Measurements from ENCODE around the gene PRKRA.
A peak's percentile ranks its signal among the peaks of the same experiment; 100 is the strongest.

Gene PRKRA

DNA sequence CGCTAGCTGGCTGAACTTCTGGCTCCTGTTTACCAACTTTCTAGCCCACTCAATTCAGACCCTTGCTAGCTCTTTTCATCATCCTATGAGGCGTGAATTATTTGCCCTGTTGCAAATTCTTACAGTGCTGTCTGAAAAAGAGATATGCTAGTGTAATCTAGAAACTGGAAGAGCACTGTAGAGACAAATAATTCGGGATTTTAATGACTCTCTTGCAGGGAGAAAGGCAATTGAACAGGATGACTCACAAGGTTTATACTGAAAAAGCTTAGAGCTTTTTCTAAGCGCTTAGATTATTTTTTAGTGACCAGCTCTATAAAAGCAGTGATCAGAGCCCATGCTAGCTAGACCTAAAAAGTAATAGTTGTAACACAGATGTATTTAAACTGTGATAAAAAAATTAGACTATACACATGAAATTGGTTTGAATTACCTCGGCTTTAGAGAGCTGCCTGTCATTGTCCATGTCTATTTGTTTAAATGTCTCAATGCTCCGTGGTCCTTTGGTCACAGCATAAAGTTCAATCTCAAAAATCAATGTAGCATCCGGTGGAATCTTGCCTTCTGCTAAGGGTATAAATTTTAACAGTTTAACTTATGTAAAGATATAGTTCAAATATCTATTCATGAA lies 18.4 kb upstream of the PRKRA start:
- FAIRE-seq, result no peak
- DNase-seq (ENCODE audit: insufficient read length, low spot score), result no peak
- no peak for TF ChIP-seq SPI1 (IDR thresholded peaks at IDR 0.05; ENCODE audit: low read depth, low read length)
- TF ChIP-seq PAX5 (IDR thresholded peaks at IDR 0.05; ENCODE audit: insufficient read depth, low read length, severe bottlenecking), result no peak
- no peak for TF ChIP-seq POLR2AphosphoS5 (IDR thresholded peaks at IDR 0.05; ENCODE audit: low read depth, low read length)
- TF ChIP-seq POU2F2 (IDR thresholded peaks at IDR 0.05; ENCODE audit: low read depth, low read length), result no peak
- TF ChIP-seq TAF1 (IDR thresholded peaks at IDR 0.05; ENCODE audit: low read depth, low read length), result no peak
- no peak for TF ChIP-seq POLR2A (IDR thresholded peaks at IDR 0.05; ENCODE audit: low read depth, low read length)

GRCh38 chr2:178457390-178457886 lies 6.5 kb upstream of the PRKRA start:
- DNase-seq (ENCODE audit: insufficient read length, low spot score) (no peak), FAIRE-seq (no peak)
- TF ChIP-seq POLR2AphosphoS5 (IDR thresholded peaks at IDR 0.05; ENCODE audit: low read depth, low read length), result no peak
- TF ChIP-seq POLR2A (IDR thresholded peaks at IDR 0.05; ENCODE audit: low read depth, low read length), result no peak
- TF ChIP-seq SPI1 (IDR thresholded peaks at IDR 0.05; ENCODE audit: low read depth, low read length), result no peak
- TF ChIP-seq PAX5 (IDR thresholded peaks at IDR 0.05; ENCODE audit: insufficient read depth, low read length, severe bottlenecking), result no peak
- no peak for TF ChIP-seq TAF1 (IDR thresholded peaks at IDR 0.05; ENCODE audit: low read depth, low read length)
- no peak for TF ChIP-seq POU2F2 (IDR thresholded peaks at IDR 0.05; ENCODE audit: low read depth, low read length)

- no peak for DNase-seq (ENCODE audit: insufficient read length, low spot score)
- no peak for FAIRE-seq
- TF ChIP-seq SPI1 (IDR thresholded peaks at IDR 0.05; ENCODE audit: low read depth, low read length) (no peak), TAF1 (IDR thresholded peaks at IDR 0.05; ENCODE audit: low read depth, low read length) (no peak), POU2F2 (IDR thresholded peaks at IDR 0.05; ENCODE audit: low read depth, low read length) (no peak), PAX5 (IDR thresholded peaks at IDR 0.05; ENCODE audit: insufficient read depth, low read length, severe bottlenecking) (no peak), POLR2A (IDR thresholded peaks at IDR 0.05; ENCODE audit: low read depth, low read length) (no peak), POLR2AphosphoS5 (IDR thresholded peaks at IDR 0.05; ENCODE audit: low read depth, low read length) (no peak)
These were observed 5.0 kb upstream of the PRKRA start for GRCh38 chr2:178455947-178456346.

- DNase-seq (ENCODE audit: insufficient read length, low spot score) (no peak), FAIRE-seq (no peak)
- no peak for TF ChIP-seq POLR2A (IDR thresholded peaks at IDR 0.05; ENCODE audit: low read depth, low read length)
These were observed 1.9 kb upstream of the PRKRA start for GRCh38 chr2:178452870-178453269.

- no peak for FAIRE-seq
- no peak for DNase-seq (ENCODE audit: insufficient read length, low spot score)
These were observed 1.4 kb upstream of the PRKRA start for GRCh38 chr2:178452334-178452733.

DNA sequence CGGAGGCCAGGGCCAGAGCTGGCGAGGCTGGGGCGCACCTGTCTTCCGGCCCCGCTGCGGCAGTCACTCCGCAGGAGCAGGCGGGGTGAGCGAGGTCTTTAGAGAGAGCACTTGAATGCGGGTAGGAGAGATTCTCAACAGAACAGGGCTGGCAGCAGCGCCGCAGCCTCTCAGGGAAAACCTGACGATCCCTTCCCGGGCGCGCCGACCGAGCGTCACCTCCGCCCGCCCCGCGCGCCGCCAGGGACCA lies 526 bp downstream of the PRKRA start:
- peak; percentile 41 for DNase-seq (ENCODE audit: insufficient read length, low spot score)
- no peak for FAIRE-seq
- TF ChIP-seq POLR2AphosphoS5 (IDR thresholded peaks at IDR 0.05; ENCODE audit: low read depth, low read length) (0 out of 2 replicates have a peak, but pooled peaks have one; percentile 11), SPI1 (IDR thresholded peaks at IDR 0.05; ENCODE audit: low read depth, low read length) (no peak), TAF1 (IDR thresholded peaks at IDR 0.05; ENCODE audit: low read depth, low read length) (no peak), PAX5 (IDR thresholded peaks at IDR 0.05; ENCODE audit: insufficient read depth, low read length, severe bottlenecking) (no peak)

More at GRCh38 chr2:178452334-178452733, 1.4 kb upstream of the PRKRA start:
- TF ChIP-seq POU2F2 (IDR thresholded peaks at IDR 0.05; ENCODE audit: low read depth, low read length) (no peak), TAF1 (IDR thresholded peaks at IDR 0.05; ENCODE audit: low read depth, low read length) (no peak), POLR2AphosphoS5 (IDR thresholded peaks at IDR 0.05; ENCODE audit: low read depth, low read length) (no peak), POLR2A (IDR thresholded peaks at IDR 0.05; ENCODE audit: low read depth, low read length) (no peak), SPI1 (IDR thresholded peaks at IDR 0.05; ENCODE audit: low read depth, low read length) (no peak), PAX5 (IDR thresholded peaks at IDR 0.05; ENCODE audit: insufficient read depth, low read length, severe bottlenecking) (no peak)

GRCh38 chr2:178449700-178450523 lies 1.1 kb downstream of the PRKRA start:
- DNase-seq (ENCODE audit: insufficient read length, low spot score) (no peak), FAIRE-seq (no peak)
- TF ChIP-seq POLR2AphosphoS5 (IDR thresholded peaks at IDR 0.05; ENCODE audit: low read depth, low read length) (peak; percentile 80), PAX5 (IDR thresholded peaks at IDR 0.05; ENCODE audit: insufficient read depth, low read length, severe bottlenecking) (no peak), TAF1 (IDR thresholded peaks at IDR 0.05; ENCODE audit: low read depth, low read length) (no peak), POLR2A (IDR thresholded peaks at IDR 0.05; ENCODE audit: low read depth, low read length) (no peak), POU2F2 (IDR thresholded peaks at IDR 0.05; ENCODE audit: low read depth, low read length) (peak; percentile 42; the same call in 1 of the 2 replicates), SPI1 (IDR thresholded peaks at IDR 0.05; ENCODE audit: low read depth, low read length) (peak; percentile 22; the same call in 1 of the 2 replicates)

- TF ChIP-seq SPI1 (IDR thresholded peaks at IDR 0.05; ENCODE audit: low read depth, low read length), result no peak
- TF ChIP-seq POLR2A (IDR thresholded peaks at IDR 0.05; ENCODE audit: low read depth, low read length), result peak; percentile 57; the same call in 1 of the 2 replicates
- TF ChIP-seq TAF1 (IDR thresholded peaks at IDR 0.05; ENCODE audit: low read depth, low read length), result no peak
- DNase-seq (ENCODE audit: insufficient read length, low spot score) (no peak), FAIRE-seq (peak; percentile 82)
These were observed 1.9 kb downstream of the PRKRA start for GRCh38 chr2:178448968-178449661.

- DNase-seq (ENCODE audit: insufficient read length, low spot score) (no peak), FAIRE-seq (no peak)
- TF ChIP-seq POLR2AphosphoS5 (IDR thresholded peaks at IDR 0.05; ENCODE audit: low read depth, low read length) (no peak), POU2F2 (IDR thresholded peaks at IDR 0.05; ENCODE audit: low read depth, low read length) (no peak)
These were observed 9.5 kb downstream of the PRKRA start for GRCh38 chr2:178441426-178441825.
